Gastrocnemius medialis (tissue), 4 donors: Measurements from ENCODE around the gene HRCT1. TPM values are rescaled to one million over a fixed set of nuclear protein-coding genes. Genes with fewer than 3 reads are reported as not detected.
A peak's percentile ranks its signal among the peaks of the same experiment; 100 is the strongest.

Source experiments
- ATAC-seq, 2 donors: fragments of 150-250 bp; one replicate each; pipeline ENCODE4 v1.9.1; 2016
- DNase-seq, 2 donors: peaks; one replicate each; pipeline ENCODE4 v3.0.0-alpha.2; 2019
- H3K27ac ChIP-seq, 4 donors: fragments of 200-600 bp; sonication (generic); 1 replicate in 1 of 4; 2 replicates in 3 of 4; pipeline ENCODE4 v1.5.1; 2016 to 2018; ENCODE audit warnings: mild to moderate bottlenecking in 2 of 4, moderate library complexity in 1 of 4
- H3K27me3 ChIP-seq, 3 donors: fragments of 200-600 bp; sonication (generic) in 2 of 3; 1 replicate in 1 of 3; 2 replicates in 2 of 3; pipeline versions ENCODE4 v1.5.1 to v1.6.0; 2016 to 2019; ENCODE audit warnings: mild to moderate bottlenecking in 1 of 3, moderate library complexity in 1 of 3
- H3K36me3 ChIP-seq, 2 donors: fragments of 200-600 bp; sonication (generic) in 1 of 2; one replicate each; pipeline ENCODE4 v1.5.1; 2017 to 2018
- H3K4me1 ChIP-seq, 2 donors: fragments of 200-600 bp; sonication (generic) in 1 of 2; one replicate each; pipeline ENCODE4 v1.5.1; 2016 to 2017; ENCODE audit warnings: mild to moderate bottlenecking in 2 of 2
- H3K4me3 ChIP-seq, 4 donors: fragments of 200-600 bp; sonication (generic) in 3 of 4; 1 replicate in 1 of 4; 2 replicates in 3 of 4; pipeline ENCODE4 v1.5.1; 2016 to 2019; ENCODE audit warnings: mild to moderate bottlenecking in 2 of 4
- H3K9me3 ChIP-seq, 3 donors: fragments of 200-600 bp; sonication (generic) in 2 of 3; 1 replicate in 1 of 3; 2 replicates in 2 of 3; pipeline ENCODE4 v1.5.1; 2016 to 2019
- POLR2A ChIP-seq, 2 donors: fragments of 450-650 bp; IDR thresholded peaks; one replicate each; pipeline ENCODE4 v1.6.1; 2017; ENCODE audit warnings: antibody characterized with exemption in 2 of 2, mild to moderate bottlenecking in 2 of 2, moderate library complexity in 2 of 2
- in situ Hi-C, 4 donors: fragments of 200-750 bp; cut with MboI; loops; one replicate each; pipeline versions ENCODE4 v1.15.0 to v1.8.0; 2017; ENCODE audit warnings: low sequenced_read_pairs in 4 of 4
- intact Hi-C: fragments of 100-400 bp; cut with DNase I; formaldehyde crosslinking; loops from one replicate; pipeline ENCODE4 v1.15.1; 2023; ENCODE audit warnings: low total_unique reads
- total RNA-seq, 4 donors: library from RNA; depleted of rRNA; stranded (reverse); fragments of >200 nt; gene quantifications; one replicate each; pipeline versions ENCODE4 v1.1.0 to v1.2.3, GENCODE V29; 2016
- TF ChIP-seq, protein P1 (sequence below), 5 experiments: fragments of 450-650 bp in 3 of 5; fragments of 200-600 bp in 2 of 5; sonication (generic) in 2 of 5; IDR thresholded peaks in 4 of 5; conservative IDR thresholded peaks in 1 of 5; 1 replicate in 4 of 5; 2 replicates in 1 of 5; pipeline ENCODE4 v1.5.1; 2016 to 2019; ENCODE audit warnings: antibody characterized with exemption in 5 of 5, mild to moderate bottlenecking in 3 of 5, moderate library complexity in 3 of 5

HRCT1 gene
- 1 to 10 TPM in 3 of 4 donors, not detected in 1; 3.2 to 5.1 (median 3.3) TPM for total RNA-seq

DNA sequence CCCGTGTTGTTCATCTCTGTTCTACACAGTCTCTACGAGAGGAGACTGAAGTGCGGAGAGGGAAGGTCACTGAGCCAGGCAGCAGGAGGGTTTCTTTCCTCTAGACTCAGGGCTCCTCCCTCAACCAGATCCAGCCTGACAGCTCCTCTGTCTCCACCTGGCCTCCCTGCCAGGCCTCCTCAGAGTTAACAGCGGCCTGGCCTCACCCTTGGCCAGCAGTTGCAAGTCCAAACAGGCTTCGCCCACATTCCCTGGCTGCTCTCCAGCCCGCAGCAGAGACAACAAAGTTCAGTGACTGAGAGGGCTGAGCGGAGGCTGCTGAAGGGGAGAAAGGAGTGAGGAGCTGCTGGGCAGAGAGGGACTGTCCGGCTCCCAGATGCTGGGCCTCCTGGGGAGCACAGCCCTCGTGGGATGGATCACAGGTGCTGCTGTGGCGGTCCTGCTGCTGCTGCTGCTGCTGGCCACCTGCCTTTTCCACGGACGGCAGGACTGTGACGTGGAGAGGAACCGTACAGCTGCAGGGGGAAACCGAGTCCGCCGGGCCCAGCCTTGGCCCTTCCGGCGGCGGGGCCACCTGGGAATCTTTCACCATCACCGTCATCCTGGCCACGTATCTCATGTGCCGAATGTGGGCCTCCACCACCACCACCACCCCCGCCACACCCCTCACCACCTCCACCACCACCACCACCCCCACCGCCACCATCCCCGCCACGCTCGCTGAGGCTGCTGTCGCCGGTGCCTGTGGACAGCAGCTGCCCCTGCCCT, at the start of gene HRCT1:
Gene HRCT1, plus strand, starts transcription at position 291 of the 768 bp plus-strand sequence. Its CDS starts 86 bp downstream, at position 377.
- in situ Hi-C loops, result loop anchor here in 1 of 4 donors (10.0 kb wide), 1 partner anchor 119 kb away; no protein-coding TSS in a partner anchor

DNA sequence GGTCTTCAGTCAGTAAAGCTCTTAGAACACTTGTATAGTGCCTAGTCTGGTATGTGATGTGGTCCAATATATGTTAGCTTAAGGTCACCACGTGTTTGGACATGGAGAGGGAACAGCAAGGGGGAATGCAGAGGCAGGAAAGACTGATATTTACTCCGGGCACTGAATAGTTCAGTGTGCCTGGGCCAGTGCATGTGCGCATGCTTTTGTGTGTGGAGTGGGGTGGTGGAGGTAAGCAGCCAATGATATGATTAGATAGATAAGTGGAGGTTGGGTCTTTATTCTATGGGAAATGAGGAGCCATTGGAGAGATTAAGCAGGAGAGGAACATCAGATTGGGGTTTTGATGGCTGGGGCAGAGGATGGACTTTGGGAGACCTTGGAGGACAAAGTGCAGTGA, 49.8 kb upstream of the HRCT1 start:
- ATAC-seq (no peak), DNase-seq (no peak)
- in situ Hi-C loops, result no loop called here
- H3K4me1 ChIP-seq, result no peaks in the 10 kb centered on the region
- H3K27me3 ChIP-seq, result no peaks in the 10 kb centered on the region
- no peak overlapping the region for H3K4me3 ChIP-seq
- TF ChIP-seq POLR2A (IDR thresholded peaks at IDR 0.05), result no peak
- TF ChIP-seq, protein P1, sequence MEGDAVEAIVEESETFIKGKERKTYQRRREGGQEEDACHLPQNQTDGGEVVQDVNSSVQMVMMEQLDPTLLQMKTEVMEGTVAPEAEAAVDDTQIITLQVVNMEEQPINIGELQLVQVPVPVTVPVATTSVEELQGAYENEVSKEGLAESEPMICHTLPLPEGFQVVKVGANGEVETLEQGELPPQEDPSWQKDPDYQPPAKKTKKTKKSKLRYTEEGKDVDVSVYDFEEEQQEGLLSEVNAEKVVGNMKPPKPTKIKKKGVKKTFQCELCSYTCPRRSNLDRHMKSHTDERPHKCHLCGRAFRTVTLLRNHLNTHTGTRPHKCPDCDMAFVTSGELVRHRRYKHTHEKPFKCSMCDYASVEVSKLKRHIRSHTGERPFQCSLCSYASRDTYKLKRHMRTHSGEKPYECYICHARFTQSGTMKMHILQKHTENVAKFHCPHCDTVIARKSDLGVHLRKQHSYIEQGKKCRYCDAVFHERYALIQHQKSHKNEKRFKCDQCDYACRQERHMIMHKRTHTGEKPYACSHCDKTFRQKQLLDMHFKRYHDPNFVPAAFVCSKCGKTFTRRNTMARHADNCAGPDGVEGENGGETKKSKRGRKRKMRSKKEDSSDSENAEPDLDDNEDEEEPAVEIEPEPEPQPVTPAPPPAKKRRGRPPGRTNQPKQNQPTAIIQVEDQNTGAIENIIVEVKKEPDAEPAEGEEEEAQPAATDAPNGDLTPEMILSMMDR (IDR thresholded peaks at IDR 0.05 in 4 of 5, conservative IDR thresholded peaks at IDR 0.05 in 1 of 5), result no peak
- H3K9me3 ChIP-seq, result no peaks in the 10 kb centered on the region
- peaks cover 0 to 7% of the 10 kb centered on the region in 2 donors for H3K36me3 ChIP-seq
- H3K27ac ChIP-seq, result no peak overlapping the region
- intact Hi-C loops, result no loop called here

More for the DNA sequence above, at the start of gene HRCT1:
- Histone ChIP-seq H3K27me3 (no peaks in the 10 kb centered on the region), H3K36me3 (no peaks in the 10 kb centered on the region), H3K27ac (peak within 1 kb of the TSS; percentile 80 to 87 (median 84)), H3K4me3 (peak within 1 kb of the TSS; percentile 39 to 49 (median 43)), H3K9me3 (no peaks in the 10 kb centered on the region), H3K4me1 (peaks cover 46 to 56% of the 10 kb centered on the region in 2 donors)
- peak; percentile 57 to 83 for DNase-seq
- TF ChIP-seq, protein P1 (IDR thresholded peaks at IDR 0.05 in 4 of 5, conservative IDR thresholded peaks at IDR 0.05 in 1 of 5), result no peak
- peak in 1 of 2 donors; percentile 8 for TF ChIP-seq POLR2A (IDR thresholded peaks at IDR 0.05)
- intact Hi-C loops, result no loop called here
- peak; percentile 26 to 43 for ATAC-seq

DNA sequence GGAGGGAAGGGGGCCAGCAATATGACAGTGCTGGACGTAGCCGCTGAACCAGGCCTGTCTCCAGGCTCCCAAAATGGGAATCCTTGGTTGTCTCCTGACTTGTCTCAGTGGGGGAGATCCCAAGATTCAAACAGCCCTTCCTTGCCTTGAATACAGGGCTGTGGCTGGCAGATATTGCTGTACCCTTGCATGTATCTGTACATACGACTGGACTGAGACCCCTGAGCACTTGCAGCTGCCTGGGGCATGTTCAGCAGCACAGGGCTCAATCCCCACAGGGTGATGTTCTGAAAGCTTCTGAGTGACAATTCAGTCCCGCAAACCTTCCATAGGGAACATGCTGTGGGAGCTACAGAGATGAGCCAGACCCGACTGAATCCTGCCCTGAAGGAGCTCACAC, 49.1 kb upstream of the HRCT1 start:
- intact Hi-C loops, result no loop called here

DNA sequence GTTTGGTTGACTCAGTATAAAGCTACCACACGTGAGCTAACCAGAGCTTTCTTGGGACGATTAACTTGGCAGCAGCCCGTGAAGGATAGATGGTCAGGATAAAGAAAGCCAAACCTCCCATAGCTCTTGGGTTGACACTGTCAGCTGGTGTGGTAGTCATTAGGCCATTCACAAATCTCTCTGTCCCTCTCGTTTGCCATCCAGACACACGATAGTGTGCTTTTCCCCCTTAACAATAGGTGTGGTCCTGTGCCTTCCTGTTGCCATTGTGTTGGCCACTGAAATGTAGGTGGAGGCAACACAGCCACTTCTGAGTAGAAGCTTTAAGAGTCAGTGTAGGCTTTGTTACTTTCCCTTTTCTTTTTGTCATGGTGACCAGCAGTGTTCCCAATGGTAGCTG, 47.5 kb upstream of the HRCT1 start:
- in situ Hi-C loops (no loop called here), intact Hi-C loops (no loop called here)
- H3K4me1 ChIP-seq, result no peaks in the 10 kb centered on the region
- peaks cover 0 to 8% (median 5%) of the 10 kb centered on the region in 3 donors for H3K27me3 ChIP-seq
- DNase-seq (no peak), ATAC-seq (no peak)
- TF ChIP-seq POLR2A (IDR thresholded peaks at IDR 0.05), result no peak
- TF ChIP-seq, protein P1 (IDR thresholded peaks at IDR 0.05 in 4 of 5, conservative IDR thresholded peaks at IDR 0.05 in 1 of 5), result no peak
- H3K4me3 ChIP-seq, result no peak overlapping the region
- no peaks in the 10 kb centered on the region for H3K36me3 ChIP-seq
- H3K27ac ChIP-seq, result no peak overlapping the region
- H3K9me3 ChIP-seq, result no peaks in the 10 kb centered on the region

More for the DNA sequence above, 49.1 kb upstream of the HRCT1 start:
- TF ChIP-seq, protein P1 (IDR thresholded peaks at IDR 0.05 in 4 of 5, conservative IDR thresholded peaks at IDR 0.05 in 1 of 5), result no peak
- no peak for TF ChIP-seq POLR2A (IDR thresholded peaks at IDR 0.05)
- Histone ChIP-seq H3K4me1 (no peaks in the 10 kb centered on the region), H3K27me3 (no peaks in the 10 kb centered on the region), H3K9me3 (no peaks in the 10 kb centered on the region), H3K27ac (no peak overlapping the region), H3K4me3 (no peak overlapping the region), H3K36me3 (peaks cover 0 to 7% of the 10 kb centered on the region in 2 donors)
- ATAC-seq, result no peak
- DNase-seq, result no peak
- in situ Hi-C loops, result no loop called here
